Measurements from ENCODE around the gene SLC35A4. TPM values are rescaled to one million over a fixed set of nuclear protein-coding genes. Genes with fewer than 3 reads are reported as not detected.
A peak's percentile ranks its signal among the peaks of the same experiment; 100 is the strongest.
"Not testable (repeated sequence)": the region's sequence is repeated elsewhere in the genome, so short reads cannot be mapped to it uniquely, and the experiment has no call there.

Gene SLC35A4
- total and polyA plus RNA-seq, 3 donors from 2014 or later, result 84.3 to 105 (median 97.0) TPM

GRCh38 chr5:140588311-140589070, 23.9 kb downstream of the SLC35A4 start:
- no peak overlapping the region for H3K27ac ChIP-seq
- DNase-seq, result no peak
- TF ChIP-seq POLR2A (IDR thresholded peaks at IDR 0.05) (no peak), CTCF (IDR thresholded peaks at IDR 0.05) (no peak)
- peaks cover 7% of the 10 kb centered on the region for H3K4me1 ChIP-seq
- H3K36me3 ChIP-seq (ENCODE audit: low read depth, missing control alignments), result no peaks in the 10 kb centered on the region
- H3K9me3 ChIP-seq, result no peaks in the 10 kb centered on the region
- H3K27me3 ChIP-seq, result no peaks in the 10 kb centered on the region
- intact Hi-C loops (cut with DNase I; ENCODE audit: low total_unique reads), result no loop called here
- H3K4me3 ChIP-seq, result no peak overlapping the region
- WGBS, 2 donors, result 55 to 59% methylated on average over 5 of the region's 5 CpGs

GRCh38 chr5:140590861-140591260, 26.2 kb downstream of the SLC35A4 start:
- Histone ChIP-seq H3K4me1 (peaks cover 21% of the 10 kb centered on the region), H3K4me3 (no peak overlapping the region), H3K36me3 (ENCODE audit: low read depth, missing control alignments) (no peaks in the 10 kb centered on the region), H3K27me3 (no peaks in the 10 kb centered on the region), H3K9me3 (no peaks in the 10 kb centered on the region), H3K27ac (no peak overlapping the region)
- intact Hi-C loops (cut with DNase I; ENCODE audit: low total_unique reads), result no loop called here
- WGBS, 2 donors, result 88 to 90% methylated on average over 7 of the region's 7 CpGs
- TF ChIP-seq CTCF (IDR thresholded peaks at IDR 0.05) (no peak), POLR2A (IDR thresholded peaks at IDR 0.05) (no peak)
- DNase-seq, result no peak

GRCh38 chr5:140591747-140592372, 27.2 kb downstream of the SLC35A4 start:
- H3K4me1 ChIP-seq, result peaks cover 30% of the 10 kb centered on the region
- H3K4me3 ChIP-seq, result no peak overlapping the region
- no peak for TF ChIP-seq POLR2A (IDR thresholded peaks at IDR 0.05)
- H3K27me3 ChIP-seq, result no peaks in the 10 kb centered on the region
- H3K27ac ChIP-seq, result no peak overlapping the region
- no peaks in the 10 kb centered on the region for H3K36me3 ChIP-seq (ENCODE audit: low read depth, missing control alignments)
- intact Hi-C loops (cut with DNase I; ENCODE audit: low total_unique reads), result no loop called here
- DNase-seq, result no peak
- 78 to 94% methylated on average over 5 of the region's 5 CpGs for WGBS, 2 donors
- H3K9me3 ChIP-seq, result no peaks in the 10 kb centered on the region

GRCh38 chr5:140593070-140593469, 28.4 kb downstream of the SLC35A4 start:
- DNase-seq; H3K36me3 ChIP-seq (ENCODE audit: low read depth, missing control alignments); H3K27ac ChIP-seq; H3K9me3 ChIP-seq; intact Hi-C loops (cut with DNase I; ENCODE audit: low total_unique reads); H3K27me3 ChIP-seq: not testable (repeated sequence)
- H3K4me1 ChIP-seq, result peaks cover 30% of the 10 kb centered on the region
- WGBS, 2 donors, result 68% methylated on average over 13 of the region's 14 CpGs; no CpG with 5 or more reads in 1 of the 2 donors
- H3K4me3 ChIP-seq, result peak overlapping the region; percentile 9 to 34

DNA sequence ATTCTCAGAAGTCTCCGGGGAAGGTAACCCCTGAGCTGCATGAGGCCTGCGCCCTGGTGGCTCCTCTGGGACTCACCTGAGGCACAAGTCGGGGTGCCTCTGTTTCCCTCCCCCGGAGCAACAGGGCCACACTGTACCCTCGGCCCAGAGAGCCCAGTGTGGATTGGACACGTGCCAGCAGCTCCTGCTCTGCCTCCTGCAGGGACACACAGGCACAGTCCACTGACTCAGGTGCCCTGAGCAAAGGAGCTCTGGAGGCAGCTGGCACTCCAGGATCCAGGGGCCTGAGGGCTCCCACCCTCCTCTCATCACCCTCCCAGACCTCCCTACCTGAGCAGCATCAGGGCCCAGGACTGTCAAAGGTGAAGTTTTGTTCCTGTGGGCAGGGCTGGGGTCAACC, 29.5 kb downstream of the SLC35A4 start:
- Histone ChIP-seq H3K9me3 (no peaks in the 10 kb centered on the region), H3K4me3 (no peak overlapping the region), H3K27ac (peak overlapping the region; percentile 66 to 86), H3K27me3 (no peaks in the 10 kb centered on the region), H3K36me3 (ENCODE audit: low read depth, missing control alignments) (no peaks in the 10 kb centered on the region), H3K4me1 (peaks cover 27% of the 10 kb centered on the region)
- peak; percentile 48 for DNase-seq
- intact Hi-C loops (cut with DNase I; ENCODE audit: low total_unique reads), result no loop called here
- TF ChIP-seq CTCF (IDR thresholded peaks at IDR 0.05), result no peak
- TF ChIP-seq POLR2A (IDR thresholded peaks at IDR 0.05), result no peak
- WGBS, 2 donors, result 7 to 80% methylated on average over 1 to 3 of the region's 6 CpGs

All from testis (tissue), 3 donors.